GM12865 (cell line): ENCODE results near the gene ULBP1.
"Not testable (repeated sequence)": the region's sequence is repeated elsewhere in the genome, so short reads cannot be mapped to it uniquely, and the experiment has no call there.

Experiments used
- DNase-seq: peaks from one replicate; pipeline ENCODE4 v3.0.0; 2010; ENCODE audit warnings: low read depth
- H3K4me3 ChIP-seq: 2 replicates; pipeline ENCODE4 v1.5.1; 2011; ENCODE audit warnings: mild to moderate bottlenecking, low read depth, low read length, control low read depth
- CTCF ChIP-seq: IDR thresholded peaks from 2 replicates; pipeline ENCODE4 v1.5.1; 2011; ENCODE audit warnings: low read length, control low read depth, low read depth, inconsistent platforms; ENCODE audit not compliant: insufficient read depth; ENCODE audit errors: missing control alignments

Gene ULBP1

GRCh38 chr6:149921361-149921760 is 42.4 kb upstream of the ULBP1 start:
- no peak for TF ChIP-seq CTCF
- no peak overlapping the region for H3K4me3 ChIP-seq
- no peak for DNase-seq

GRCh38 chr6:149922091-149922490 is 41.7 kb upstream of the ULBP1 start:
- not testable (repeated sequence) for DNase-seq, H3K4me3 ChIP-seq

GRCh38 chr6:149922642-149923326 is 41.0 kb upstream of the ULBP1 start, which contains the start of gene RAET1G:
TSS of gene RAET1G (minus strand) at chr6:149923121. CDS start at chr6:149923010, 111 bp downstream.
- no peak for TF ChIP-seq CTCF
- H3K4me3 ChIP-seq: no peak within 1 kb of the TSS
- DNase-seq: peak; percentile 50

- no peak overlapping the region for H3K4me3 ChIP-seq
- DNase-seq: no peak
- TF ChIP-seq CTCF: no peak
These were observed 40.3 kb upstream of the ULBP1 start for GRCh38 chr6:149923327-149923986.

- DNase-seq: no peak
- no peak for TF ChIP-seq CTCF
- no peak overlapping the region for H3K4me3 ChIP-seq
These were observed 39.4 kb upstream of the ULBP1 start for GRCh38 chr6:149924206-149924932.

- H3K4me3 ChIP-seq: no peak overlapping the region
- DNase-seq: no peak
- TF ChIP-seq CTCF: no peak
These were observed 38.9 kb upstream of the ULBP1 start for GRCh38 chr6:149924933-149925252.

- no peak for DNase-seq
- H3K4me3 ChIP-seq: no peak overlapping the region
- no peak for TF ChIP-seq CTCF
These were observed 38.3 kb upstream of the ULBP1 start for GRCh38 chr6:149925253-149925973.
